Measurements from ENCODE around the gene FCER1G.

Gene FCER1G

DNA sequence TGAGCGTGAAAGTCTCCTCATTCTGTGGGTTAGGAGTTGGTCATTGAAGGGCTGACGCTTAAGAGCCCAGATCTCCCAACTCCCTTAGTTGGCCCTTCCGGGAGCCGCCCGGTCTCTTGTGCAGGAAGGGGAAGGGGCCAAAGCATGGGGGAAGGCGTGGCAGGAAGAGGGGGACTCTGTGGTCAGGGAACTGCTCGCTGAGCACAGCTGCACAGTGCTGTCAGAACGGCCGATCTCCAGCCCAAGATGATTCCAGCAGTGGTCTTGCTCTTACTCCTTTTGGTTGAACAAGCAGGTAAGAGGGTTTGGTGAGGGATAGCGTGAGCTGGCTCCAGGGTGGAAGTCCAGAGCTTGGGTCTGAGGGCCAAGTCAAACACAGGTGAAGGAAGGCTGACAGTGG, at the start of gene FCER1G:
Gene FCER1G, plus strand, starts transcription at position 220 of the 400 bp plus-strand sequence. Its CDS starts 27 bp downstream, at position 247.
- intact Hi-C loops (cut with DNase I): no loop called here
- DNase-seq: peak in 4 of 10 donors; percentile 20 to 87 (median 74)

DNA sequence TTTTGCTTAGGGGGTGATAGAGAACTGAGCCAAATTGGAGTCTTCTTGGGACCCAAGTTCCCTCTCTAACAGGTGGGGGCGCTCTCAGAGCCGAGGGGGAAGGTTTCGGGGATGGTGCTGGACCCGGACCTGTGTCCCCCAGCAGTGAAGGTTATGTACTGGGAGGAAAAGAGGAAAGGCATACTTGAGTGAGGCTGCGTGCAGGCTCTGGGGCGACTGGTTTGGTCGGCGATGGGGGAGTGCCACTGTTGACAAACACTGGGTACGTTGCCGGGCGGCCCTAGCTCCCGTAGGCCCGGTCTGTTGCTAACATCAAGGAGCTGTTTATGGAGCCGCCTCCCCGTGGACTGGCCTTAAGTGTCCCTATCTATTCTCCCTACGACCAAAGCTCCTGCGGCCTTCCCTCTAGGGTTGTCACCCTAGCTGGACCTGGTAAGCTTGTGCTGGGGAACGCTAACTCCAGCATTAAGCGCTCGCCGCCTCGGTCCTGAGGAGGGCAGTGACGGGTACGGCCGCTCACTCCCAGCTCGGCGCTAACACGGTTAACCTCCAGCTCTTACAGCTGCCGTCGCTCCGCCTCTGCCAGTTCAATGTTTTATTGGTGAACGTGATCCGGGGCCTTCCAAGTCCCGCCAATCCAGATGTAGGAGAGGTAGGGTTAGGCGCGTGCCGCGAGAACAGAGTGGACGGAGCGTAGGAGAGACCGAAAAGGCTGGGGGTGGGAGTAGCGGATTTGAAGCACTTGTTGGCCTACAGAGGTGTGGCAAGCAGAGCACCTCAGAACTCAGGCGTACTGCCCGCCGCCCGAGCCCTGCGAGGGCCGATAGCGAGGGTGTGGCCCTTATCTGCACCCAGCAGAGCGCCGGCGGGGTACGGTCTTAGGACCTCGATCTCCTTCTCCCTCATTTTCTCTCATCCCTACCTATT, 49.1 kb upstream of the FCER1G start, which contains the start of gene PPOX:
Gene PPOX, plus strand, starts transcription at position 685 of the 927 bp plus-strand sequence. CDS start 422 bp downstream, outside the sequence.
- peak; percentile 96 to 100 (median 98) for DNase-seq
- intact Hi-C loops (cut with DNase I): no loop called here

DNA sequence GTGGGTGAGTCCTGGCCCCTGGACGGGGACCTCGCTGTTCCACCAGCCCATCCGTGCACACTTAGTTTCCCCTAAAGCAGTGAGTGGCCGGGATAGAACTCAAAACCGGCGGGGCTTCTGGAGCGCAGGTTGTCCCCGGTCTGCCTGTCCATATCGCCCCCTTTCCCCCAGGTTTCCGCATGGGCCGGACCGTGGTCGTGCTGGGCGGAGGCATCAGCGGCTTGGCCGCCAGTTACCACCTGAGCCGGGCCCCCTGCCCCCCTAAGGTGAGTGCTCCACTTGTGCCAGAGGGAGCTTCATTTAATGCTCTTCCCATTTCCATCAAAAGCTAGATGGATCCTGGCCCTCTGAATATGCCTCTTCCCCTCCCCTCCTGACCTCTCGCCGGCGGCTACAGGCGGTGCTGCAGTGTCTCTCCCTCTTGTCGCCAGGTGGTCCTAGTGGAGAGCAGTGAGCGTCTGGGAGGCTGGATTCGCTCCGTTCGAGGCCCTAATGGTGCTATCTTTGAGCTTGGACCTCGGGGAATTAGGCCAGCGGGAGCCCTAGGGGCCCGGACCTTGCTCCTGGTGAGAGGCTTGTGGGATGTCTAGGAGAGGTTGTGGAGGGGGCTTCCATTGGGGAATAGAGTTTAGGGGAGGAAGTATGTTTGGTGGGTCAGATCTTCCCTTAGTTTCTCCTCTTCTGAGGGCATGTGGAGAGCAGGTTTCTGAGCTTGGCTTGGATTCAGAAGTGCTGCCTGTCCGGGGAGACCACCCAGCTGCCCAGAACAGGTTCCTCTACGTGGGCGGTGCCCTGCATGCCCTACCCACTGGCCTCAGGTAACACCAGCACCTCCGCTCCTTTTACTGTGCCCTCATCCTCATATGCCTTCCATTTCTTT, 48.2 kb upstream of the FCER1G start:
- intact Hi-C loops (cut with DNase I): no loop called here
- peak in 2 of 10 donors; percentile 76 to 85 for DNase-seq

DNA sequence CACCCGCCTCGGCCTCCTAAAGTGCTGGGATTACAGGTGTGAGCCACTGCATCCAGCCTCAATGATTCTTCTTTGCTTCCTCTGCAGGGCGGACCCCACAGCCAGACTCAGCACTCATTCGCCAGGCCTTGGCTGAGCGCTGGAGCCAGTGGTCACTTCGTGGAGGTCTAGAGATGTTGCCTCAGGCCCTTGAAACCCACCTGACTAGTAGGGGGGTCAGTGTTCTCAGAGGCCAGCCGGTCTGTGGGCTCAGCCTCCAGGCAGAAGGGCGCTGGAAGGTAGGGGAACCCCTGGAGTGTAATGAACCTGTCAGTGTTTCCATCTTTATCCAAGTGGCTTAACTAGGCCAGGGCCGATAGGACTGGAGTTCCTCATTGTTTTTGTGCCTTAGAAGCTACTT, 46.2 kb upstream of the FCER1G start:
- intact Hi-C loops (cut with DNase I): no loop called here
- peak in 3 of 10 donors; percentile 18 to 34 (median 33) for DNase-seq

DNA sequence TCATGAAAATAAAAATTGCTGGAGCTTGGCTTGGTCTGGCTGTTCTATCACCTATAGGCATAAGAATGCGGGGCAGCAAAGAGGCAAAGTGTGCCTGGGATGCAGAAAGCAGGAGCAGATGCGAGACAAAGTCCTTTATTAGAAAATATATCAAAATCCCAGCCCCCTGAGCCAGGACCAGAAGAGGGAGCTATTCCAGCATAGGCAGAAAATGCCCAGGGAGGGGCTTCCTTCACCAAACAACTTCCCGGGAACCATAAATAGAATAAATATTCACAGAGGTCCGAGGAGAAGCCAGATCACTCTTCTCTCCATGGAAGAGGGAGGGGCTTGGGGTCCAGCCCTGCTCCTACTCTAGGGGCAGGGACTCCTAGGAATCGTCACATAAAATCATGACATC, 43.9 kb upstream of the FCER1G start:
- peak in 1 of 10 donors; percentile 37 for DNase-seq
- intact Hi-C loops (cut with DNase I): loop anchor here (10.0 kb wide), 1 partner anchor 54 kb away; the partner anchor contains the start of genes APOA2 and TOMM40L

DNA sequence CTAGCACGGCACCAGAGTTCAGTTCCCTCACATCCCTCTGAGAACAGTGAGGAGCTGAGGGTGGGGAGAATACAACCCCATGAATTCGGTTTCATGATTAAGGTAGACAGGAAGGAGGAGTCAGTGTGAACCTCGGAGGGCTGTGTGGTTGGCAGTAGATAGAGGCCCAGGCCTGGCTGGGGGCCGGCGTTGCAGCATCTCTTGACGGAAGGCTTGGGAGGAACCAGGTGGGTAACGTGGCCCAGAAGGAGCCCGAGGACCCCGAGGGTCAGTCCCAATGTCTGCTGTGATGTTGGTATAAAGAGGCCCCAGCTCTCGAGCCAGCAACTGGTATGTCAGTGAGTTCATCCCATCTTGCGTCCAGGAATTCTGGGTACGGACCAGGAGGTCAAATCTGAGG, 43.4 kb upstream of the FCER1G start:
- DNase-seq: peak in 2 of 10 donors; percentile 62 to 83
- intact Hi-C loops (cut with DNase I): loop anchor here (10.0 kb wide), 1 partner anchor 53 kb away; the partner anchor contains the start of genes APOA2 and TOMM40L

DNA sequence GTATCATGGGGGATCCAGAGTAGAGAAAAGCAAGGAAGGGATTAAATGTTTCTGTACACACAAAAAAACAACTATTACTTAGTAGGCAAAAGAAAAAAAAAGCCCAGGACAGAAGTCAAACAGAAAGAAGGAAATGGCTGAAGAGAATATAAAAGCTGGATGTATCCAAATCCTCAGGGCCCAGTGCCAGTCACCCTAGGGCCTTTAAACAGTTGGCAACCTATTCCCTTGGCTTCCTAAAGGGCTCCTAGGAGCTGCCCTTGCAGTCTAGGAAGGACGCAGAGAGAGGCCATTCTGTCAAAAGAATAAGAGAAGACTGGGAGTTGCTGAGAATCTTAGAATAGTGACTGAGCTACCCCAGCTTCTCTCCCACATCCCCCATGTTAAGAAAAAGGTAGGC, 42.7 kb upstream of the FCER1G start:
- DNase-seq: peak in 2 of 10 donors; percentile 4
- intact Hi-C loops (cut with DNase I): loop anchor here (10.0 kb wide), 1 partner anchor 52 kb away; the partner anchor contains the start of genes APOA2 and TOMM40L

DNA sequence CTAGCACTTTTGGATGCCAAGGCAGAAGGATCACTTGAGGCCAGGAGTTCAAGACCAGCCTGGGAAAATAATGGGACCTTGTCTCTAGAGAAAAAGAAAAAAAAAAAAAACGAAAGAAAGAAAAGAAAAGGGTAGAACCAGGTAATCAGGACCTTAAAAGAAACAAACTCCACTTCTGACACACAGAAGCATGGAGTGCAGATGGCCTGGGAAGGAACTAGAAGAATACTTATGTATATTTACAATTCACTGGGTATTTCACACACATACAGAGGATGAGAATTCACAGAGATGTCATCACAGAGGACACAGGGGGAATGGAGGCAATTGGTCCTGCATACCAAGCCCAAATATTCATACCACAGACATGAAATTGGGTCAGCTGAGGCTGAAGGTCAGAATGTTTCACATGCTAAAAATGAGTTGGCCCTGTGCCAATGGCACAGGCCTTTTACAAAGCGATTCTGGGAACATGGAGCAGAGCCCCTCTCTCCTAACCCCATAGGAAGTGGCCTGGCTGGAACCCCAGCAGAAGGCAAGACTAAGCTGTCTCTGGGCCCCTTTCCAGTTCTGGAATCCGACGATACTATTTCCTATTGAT, 42.2 kb upstream of the FCER1G start:
- intact Hi-C loops (cut with DNase I): loop anchor here (10.0 kb wide), 1 partner anchor 52 kb away; the partner anchor contains the start of genes APOA2 and TOMM40L
- peak in 3 of 10 donors; percentile 4 to 49 (median 8) for DNase-seq

DNA sequence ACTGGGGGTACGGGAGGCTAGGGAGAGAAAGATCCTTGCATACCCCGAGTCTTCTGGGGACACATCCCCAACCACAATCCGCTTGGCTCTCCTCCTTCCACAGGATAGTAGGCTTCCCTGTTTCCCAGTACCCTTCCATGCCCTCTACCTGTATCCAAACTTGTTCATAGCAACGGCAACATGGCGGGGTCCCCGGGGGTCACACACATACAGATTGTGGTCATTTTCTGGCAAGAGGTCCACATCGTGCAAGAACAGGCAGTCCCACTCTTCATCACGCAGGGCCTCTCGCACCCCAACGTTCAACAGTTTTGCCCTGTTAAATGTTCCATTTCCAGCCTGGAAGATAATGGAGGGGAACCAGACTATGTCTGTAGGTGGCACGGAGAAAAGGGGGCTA, 41.4 kb upstream of the FCER1G start:
- intact Hi-C loops (cut with DNase I): loop anchor here (10.0 kb wide), 1 partner anchor 51 kb away; the partner anchor contains the start of genes APOA2 and TOMM40L
- DNase-seq: peak in 2 of 10 donors; percentile 44 to 65

DNA sequence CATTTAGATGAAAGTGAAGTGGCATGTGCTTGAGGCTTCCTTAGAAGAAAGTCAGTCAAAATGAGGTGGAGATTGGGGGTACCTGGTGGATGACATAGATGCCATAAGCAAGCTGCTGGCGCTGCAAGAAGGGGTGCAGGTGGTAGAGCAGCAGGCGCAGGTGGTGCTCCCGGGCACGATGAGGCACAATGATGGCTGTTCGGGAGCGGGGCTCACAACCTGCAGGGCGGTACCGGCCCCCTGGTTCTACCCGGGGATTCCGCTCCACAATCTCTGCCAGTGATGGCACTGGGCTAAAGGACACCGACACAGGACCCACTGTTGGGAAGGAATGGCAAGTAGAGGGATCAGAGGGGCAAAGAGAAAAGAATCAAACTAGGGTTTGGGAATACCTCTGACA, 40.2 kb upstream of the FCER1G start:
- peak in 2 of 10 donors; percentile 62 to 66 for DNase-seq

DNA sequence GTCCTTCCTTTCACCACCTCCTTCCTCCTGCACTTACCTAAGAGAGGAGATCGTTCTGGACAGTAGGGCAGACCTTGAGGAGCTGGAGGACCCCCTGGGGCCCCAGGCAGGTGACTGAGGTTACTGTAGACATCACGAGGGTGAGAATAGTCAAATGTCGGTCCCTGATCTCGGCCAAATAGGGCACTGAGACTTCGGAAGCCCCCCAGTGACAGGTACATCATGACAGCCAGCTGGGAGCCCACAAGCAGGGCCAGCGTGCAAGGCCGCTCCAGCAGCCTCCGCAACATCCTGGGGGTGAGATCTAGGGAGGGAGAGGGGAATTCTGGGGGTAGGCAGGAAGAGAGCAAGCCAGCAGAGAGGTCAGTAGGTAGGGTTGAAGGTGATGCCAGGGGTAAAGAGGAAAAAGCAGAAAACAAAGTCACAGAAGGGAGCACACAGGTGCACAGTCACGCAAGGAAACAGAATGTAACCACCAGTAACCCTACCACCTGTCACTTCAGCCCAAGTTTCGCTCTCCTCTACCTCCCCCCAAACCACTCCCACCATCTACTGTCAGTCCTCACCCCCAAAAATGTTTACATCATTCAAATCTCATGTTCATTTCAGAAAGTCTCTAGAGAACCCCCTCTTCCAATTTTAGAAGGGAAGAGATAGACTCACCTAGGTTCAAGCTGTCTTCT, 39.2 kb upstream of the FCER1G start:
- DNase-seq: peak in 2 of 10 donors; percentile 61 to 63
- intact Hi-C loops (cut with DNase I): loop anchor here (10.0 kb wide), 1 partner anchor 49 kb away; the partner anchor contains the start of genes APOA2 and TOMM40L

More for the DNA sequence above, 40.2 kb upstream of the FCER1G start:
- intact Hi-C loops (cut with DNase I): loop anchor here (10.0 kb wide), 1 partner anchor 50 kb away; the partner anchor contains the start of genes APOA2 and TOMM40L

DNA sequence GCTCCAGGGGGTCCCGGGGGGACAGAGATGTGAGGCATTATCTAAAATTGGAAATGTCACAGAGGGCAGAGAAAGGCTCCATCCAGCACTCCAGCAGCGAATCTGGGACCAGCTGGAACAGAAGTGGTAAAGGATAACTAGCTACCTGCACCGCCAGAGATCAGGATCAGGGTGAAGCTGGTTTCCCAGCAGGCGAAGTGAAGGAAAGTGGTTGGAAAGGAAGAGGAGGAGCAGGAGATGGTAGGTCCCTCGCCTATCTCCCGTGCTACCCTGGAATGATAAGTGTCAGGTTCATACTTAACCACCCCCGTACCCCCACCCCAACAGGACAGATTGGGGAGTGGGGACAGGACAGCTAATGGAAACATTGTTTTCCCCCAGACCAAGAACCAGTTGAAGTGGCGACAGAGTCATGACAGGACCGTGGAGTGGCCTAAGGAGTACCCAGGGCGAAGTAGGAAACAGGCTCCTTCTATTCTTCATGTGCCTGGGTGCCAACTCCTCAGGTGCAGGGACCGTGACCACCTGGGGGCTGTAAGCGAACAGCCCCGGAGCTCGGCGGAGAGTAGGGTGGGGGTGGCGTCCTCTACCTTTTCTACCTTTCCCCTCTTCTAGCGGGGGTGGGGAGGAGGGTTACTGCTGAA, 38.5 kb upstream of the FCER1G start:
- DNase-seq: peak in 2 of 10 donors; percentile 22 to 53
- intact Hi-C loops (cut with DNase I): loop anchor here (10.0 kb wide), 1 partner anchor 48 kb away; the partner anchor contains the start of genes APOA2 and TOMM40L

DNA sequence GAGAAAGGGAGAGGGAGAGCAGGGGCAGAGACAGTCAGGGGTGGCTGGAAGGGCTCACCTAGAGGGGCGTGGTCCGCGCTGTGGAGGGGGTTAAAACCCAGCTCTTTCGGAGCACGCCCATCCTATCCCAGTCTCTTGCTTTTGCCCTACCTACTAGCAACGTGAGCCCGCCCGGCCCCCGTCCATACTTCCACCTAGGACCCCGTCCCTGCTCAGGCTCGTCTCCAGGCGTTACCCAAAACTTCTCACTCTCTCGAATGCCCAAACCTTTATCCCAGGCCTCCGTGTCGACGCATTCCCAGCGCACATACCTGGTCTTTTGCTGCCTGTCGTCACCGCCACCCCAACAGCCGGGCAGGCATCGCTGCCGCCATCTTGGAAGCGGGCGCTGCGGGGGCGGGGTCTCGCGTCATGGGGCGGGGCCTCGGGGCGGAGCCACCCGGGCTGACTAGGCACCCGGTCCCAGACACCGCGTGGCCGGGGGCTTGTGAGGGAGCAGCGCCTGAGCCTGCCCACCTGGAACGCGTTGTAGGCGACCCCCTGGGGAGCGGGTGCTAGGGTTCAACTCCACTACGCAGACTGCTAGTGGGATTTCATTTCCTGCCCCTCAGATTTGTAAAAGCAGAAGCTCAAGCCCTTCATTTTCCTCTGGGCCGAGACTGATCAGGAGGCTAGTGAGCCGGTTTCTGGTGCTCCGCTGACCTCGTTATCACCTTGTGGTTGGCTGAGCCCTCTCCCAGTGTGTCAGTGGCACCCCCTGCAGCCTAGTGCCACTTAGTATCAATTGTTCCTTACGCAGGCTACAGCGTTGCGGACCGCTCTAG, 37.8 kb upstream of the FCER1G start, which contains the start of gene B4GALT3:
Gene B4GALT3, minus strand, starts transcription at position 396 of the 824 bp plus-strand sequence. CDS start 1,447 bp downstream, outside the sequence.
- intact Hi-C loops (cut with DNase I): loop anchor here (10.0 kb wide), 1 partner anchor 47 kb away; the partner anchor contains the start of genes APOA2 and TOMM40L
- DNase-seq: peak; percentile 82 to 99 (median 94)

DNA sequence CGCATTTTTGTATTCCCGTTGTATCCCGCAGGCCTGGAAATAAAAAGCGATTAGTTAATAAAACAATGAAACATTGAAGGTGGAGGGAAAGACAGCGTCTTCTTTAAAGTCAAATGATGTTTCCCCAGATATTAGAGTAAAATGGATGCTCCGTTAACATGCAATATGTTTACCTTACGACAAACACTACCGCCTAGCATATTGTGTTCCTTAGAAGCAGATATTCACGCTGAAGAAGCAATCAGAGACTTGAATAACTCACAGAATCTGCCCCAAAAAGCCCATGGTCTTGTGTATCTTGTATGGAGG, 37.2 kb upstream of the FCER1G start:
- intact Hi-C loops (cut with DNase I): loop anchor here (10.0 kb wide), 1 partner anchor 47 kb away; the partner anchor contains the start of genes APOA2 and TOMM40L
- no peak for DNase-seq

DNA sequence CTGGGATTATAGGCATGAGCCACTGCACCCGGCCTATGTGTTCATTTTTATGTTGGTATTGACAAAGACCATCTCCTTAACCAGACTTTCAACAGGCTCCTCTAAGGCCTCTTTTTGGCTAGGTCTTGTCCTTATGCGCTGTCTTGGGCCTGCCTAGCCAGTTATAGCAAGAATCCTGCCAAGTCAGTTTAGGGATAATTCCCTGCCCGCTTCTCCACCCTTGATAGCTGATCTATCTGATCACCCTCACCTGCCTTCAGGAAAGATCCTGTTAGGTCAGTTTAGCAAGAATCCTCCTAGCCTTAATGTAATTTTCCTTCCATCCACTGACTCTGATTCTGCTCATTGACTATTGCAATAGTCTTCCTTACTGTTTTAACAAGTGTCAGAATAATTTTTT, 35.4 kb upstream of the FCER1G start:
- peak in 1 of 10 donors; percentile 12 for DNase-seq

DNA sequence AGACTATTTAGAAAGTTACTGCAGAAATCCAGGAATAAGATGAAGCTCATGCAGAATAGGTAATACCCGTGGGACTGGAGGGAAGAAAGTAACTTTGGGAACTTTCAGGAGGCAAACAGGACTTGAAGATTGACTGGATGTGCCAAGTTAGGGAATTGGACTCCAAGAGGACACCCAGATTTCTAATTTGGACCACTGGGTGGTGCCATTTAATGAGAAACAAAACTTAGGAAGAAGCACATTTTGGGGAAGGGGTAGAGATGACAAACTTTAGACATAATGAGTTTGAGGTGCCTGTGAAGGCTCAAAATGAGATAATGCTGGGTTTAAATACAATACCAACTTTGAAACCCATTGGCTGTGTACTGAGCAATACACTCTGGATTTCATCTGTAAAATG, 34.5 kb upstream of the FCER1G start:
- intact Hi-C loops (cut with DNase I): no loop called here
- DNase-seq: no peak

More for the DNA sequence above, 35.4 kb upstream of the FCER1G start:
- intact Hi-C loops (cut with DNase I): loop anchor here (10.0 kb wide), 1 partner anchor 45 kb away; the partner anchor contains the start of genes APOA2 and TOMM40L

DNA sequence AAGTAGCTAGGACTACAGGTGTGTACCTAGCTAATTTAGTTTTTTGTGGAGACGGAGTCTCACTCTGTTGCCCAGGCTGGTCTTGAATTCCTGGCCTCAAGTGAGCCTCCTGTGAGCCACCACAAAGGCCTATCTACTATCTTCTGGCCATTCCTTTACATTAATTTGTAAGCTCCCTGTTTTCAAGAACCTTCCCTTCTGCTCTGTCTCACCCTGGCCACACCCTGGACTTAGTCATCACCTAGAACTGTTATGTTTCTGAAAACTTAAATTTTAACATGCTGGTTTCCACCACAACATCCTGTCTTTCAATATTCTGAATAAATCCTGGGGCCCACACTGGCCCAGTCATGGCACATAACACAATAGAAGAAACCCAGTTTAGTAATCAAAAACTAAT, 32.9 kb upstream of the FCER1G start:
- intact Hi-C loops (cut with DNase I): no loop called here
- peak in 1 of 10 donors; percentile 11 for DNase-seq
